Measurements from ENCODE around the gene LSAMP. TPM values are rescaled to one million over a fixed set of nuclear protein-coding genes. Genes with fewer than 3 reads are reported as not detected.

The LSAMP gene
- total and polyA plus RNA-seq, 2 of the 13 experiments (the other 11 are each of a cell fraction or from before 2014, with no cell fraction given) = not detected

- WGBS (ENCODE audit: low lambda C conversion rate) = 2% methylated on average over 5 of the region's 5 CpGs
- CTCF ChIA-PET (ENCODE audit: low intra/inter-chr PET ratio, low total read pairs) = no interaction called here
- no peak overlapping the region for H3K9ac ChIP-seq (ENCODE audit: insufficient read depth, low read depth, low read length)
- BruUV-seq (replicated peaks) = no TSS peak
- H3K4me3 ChIP-seq (replicated peaks in 1 of 3; ENCODE audit: insufficient read depth in 1 of 3, low read depth in 2 of 3, low read length in 3 of 3) = no peak overlapping the region
- no peaks in the 10 kb centered on the region for H3K4me1 ChIP-seq (ENCODE audit: insufficient read depth, low read length)
- peaks cover 0 to 9% of the 10 kb centered on the region in 2 experiments; a peak in 2 of 5 replicates for H3K27me3 ChIP-seq (ENCODE audit: control insufficient read depth in 1 of 2, insufficient read depth in 2 of 2, low read length in 2 of 2)
- H3K9me3 ChIP-seq (ENCODE audit: low read length) = no peaks in the 10 kb centered on the region
- POLR2A ChIA-PET = no interaction called here
- in situ Hi-C loops (cut with HindIII; ENCODE audit: extremely low pct_ligation_motif_present, low pct_unique_long_range_greater_than_20kb) = no loop called here
- H3K36me3 ChIP-seq (replicated peaks in 1 of 2; ENCODE audit: control insufficient read depth in 1 of 2, insufficient read depth in 2 of 2, low read length in 2 of 2) = no peaks in the 10 kb centered on the region
- FAIRE-seq (no peak), DNase-seq (ENCODE audit: low spot score) (no peak), ATAC-seq (no peak)
- no peak overlapping the region for H3K27ac ChIP-seq (ENCODE audit: extremely low read length, insufficient read depth, low read length)
- TF ChIP-seq ZMAT5 (CRISPR knock-in tag; IDR thresholded peaks at IDR 0.05; ENCODE audit: borderline replicate concordance, low read depth) = no peak
- TF ChIP-seq CEBPB (IDR thresholded peaks at IDR 0.05; ENCODE audit: borderline replicate concordance, low read depth, low read length) = 0 out of 2 replicates have a peak, but pooled peaks have one; percentile 20
- H3K4me2 ChIP-seq (ENCODE audit: low read depth, low read length) = no peak overlapping the region
- no peak overlapping the region for H2AFZ ChIP-seq (ENCODE audit: low read length)
- H4K20me1 ChIP-seq (ENCODE audit: insufficient read depth, low read length) = no peaks in the 10 kb centered on the region
- no peaks in the 10 kb centered on the region for H3K79me2 ChIP-seq (ENCODE audit: insufficient read depth, low read length)
- intact Hi-C loops (cut with micrococcal nuclease; ENCODE audit: unreplicated experiment) = no loop called here
These were observed 2.8 kb downstream of the LSAMP start for GRCh38 chr3:116442331-116443021.

- no peaks in the 10 kb centered on the region for H3K9me3 ChIP-seq (ENCODE audit: low read length)
- no peak for FAIRE-seq
- H3K27me3 ChIP-seq (ENCODE audit: control insufficient read depth in 1 of 2, insufficient read depth in 2 of 2, low read length in 2 of 2) = peaks cover 0 to 9% of the 10 kb centered on the region in 2 experiments; a peak in 2 of 5 replicates
- DNase-seq (ENCODE audit: low spot score) = no peak
- WGBS (ENCODE audit: low lambda C conversion rate) = 27% methylated on average over 4 of the region's 4 CpGs
- no peak overlapping the region for H3K4me3 ChIP-seq (replicated peaks in 1 of 3; ENCODE audit: insufficient read depth in 1 of 3, low read depth in 2 of 3, low read length in 3 of 3)
- no peak overlapping the region for H3K27ac ChIP-seq (ENCODE audit: extremely low read length, insufficient read depth, low read length)
- H2AFZ ChIP-seq (ENCODE audit: low read length) = no peak overlapping the region
- in situ Hi-C loops (cut with HindIII; ENCODE audit: extremely low pct_ligation_motif_present, low pct_unique_long_range_greater_than_20kb) (no loop called here), intact Hi-C loops (cut with micrococcal nuclease; ENCODE audit: unreplicated experiment) (no loop called here)
- ChIA-PET CTCF (ENCODE audit: low intra/inter-chr PET ratio, low total read pairs) (no interaction called here), POLR2A (no interaction called here)
- ATAC-seq = no peak
- H3K79me2 ChIP-seq (ENCODE audit: insufficient read depth, low read length) = no peaks in the 10 kb centered on the region
- no peak overlapping the region for H3K9ac ChIP-seq (ENCODE audit: insufficient read depth, low read depth, low read length)
- H3K4me1 ChIP-seq (ENCODE audit: insufficient read depth, low read length) = no peaks in the 10 kb centered on the region
- H3K4me2 ChIP-seq (ENCODE audit: low read depth, low read length) = no peak overlapping the region
- TF ChIP-seq TCF12 (IDR thresholded peaks at IDR 0.05) = no peak
- TF ChIP-seq TCF12 (CRISPR knock-in tag; IDR thresholded peaks at IDR 0.05) = no peak
- BruUV-seq (replicated peaks) = no TSS peak
- no peaks in the 10 kb centered on the region for H3K36me3 ChIP-seq (replicated peaks in 1 of 2; ENCODE audit: control insufficient read depth in 1 of 2, insufficient read depth in 2 of 2, low read length in 2 of 2)
- no peaks in the 10 kb centered on the region for H4K20me1 ChIP-seq (ENCODE audit: insufficient read depth, low read length)
These were observed 3.6 kb downstream of the LSAMP start for GRCh38 chr3:116441652-116442051.

All from HepG2 (cell line).